ENCODE measurements around the gene ATP8A2. TPM values are rescaled to one million over a fixed set of nuclear protein-coding genes. Genes with fewer than 3 reads are reported as not detected.
"Not testable (repeated sequence)": the region's sequence is repeated elsewhere in the genome, so short reads cannot be mapped to it uniquely, and the experiment has no call there.

ATP8A2 gene
- total RNA-seq, 2 experiments from 2014 or later: 1.1 to 1.2 TPM

DNA sequence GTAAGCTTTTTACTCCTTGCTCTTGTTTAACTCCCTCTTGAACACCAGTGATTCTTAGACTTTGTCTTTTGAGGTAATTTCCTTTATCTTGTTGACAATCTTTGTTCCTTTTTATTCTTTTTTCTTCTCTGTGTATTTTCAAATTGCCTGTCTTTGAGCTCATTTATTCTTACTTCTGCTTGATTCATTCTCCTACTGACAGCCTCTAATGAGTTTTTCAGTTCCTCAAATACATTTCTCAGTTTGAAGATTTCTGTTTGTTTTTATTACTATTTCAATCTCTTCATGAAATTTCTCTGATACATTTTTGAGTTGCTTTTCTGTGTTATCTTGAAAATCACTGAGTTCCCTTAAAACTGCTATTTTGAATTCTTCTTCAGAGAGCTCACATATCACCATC lies 154.1 kb downstream of the ATP8A2 start:
- no peak overlapping the region for H3K4me3 Mint-ChIP-seq
- ChIA-PET CTCF (interaction anchor here (0.7 kb wide), 1 partner anchor 17 kb away, joined by 3 read pairs; no protein-coding TSS in a partner anchor), POLR2A (no interaction called here)
- no peaks in the 10 kb centered on the region for H3K36me3 Mint-ChIP-seq (ENCODE audit: low read depth)
- H3K4me1 Mint-ChIP-seq (ENCODE audit: low read depth): no peaks in the 10 kb centered on the region
- peaks cover 9% of the 10 kb centered on the region for H3K9me3 Mint-ChIP-seq (ENCODE audit: insufficient read depth)
- DNase-seq (no peak), ATAC-seq (no peak)
- no peak overlapping the region for H3K27ac Mint-ChIP-seq
- H3K27me3 Mint-ChIP-seq (ENCODE audit: low read depth): peaks cover 12% of the 10 kb centered on the region

DNA sequence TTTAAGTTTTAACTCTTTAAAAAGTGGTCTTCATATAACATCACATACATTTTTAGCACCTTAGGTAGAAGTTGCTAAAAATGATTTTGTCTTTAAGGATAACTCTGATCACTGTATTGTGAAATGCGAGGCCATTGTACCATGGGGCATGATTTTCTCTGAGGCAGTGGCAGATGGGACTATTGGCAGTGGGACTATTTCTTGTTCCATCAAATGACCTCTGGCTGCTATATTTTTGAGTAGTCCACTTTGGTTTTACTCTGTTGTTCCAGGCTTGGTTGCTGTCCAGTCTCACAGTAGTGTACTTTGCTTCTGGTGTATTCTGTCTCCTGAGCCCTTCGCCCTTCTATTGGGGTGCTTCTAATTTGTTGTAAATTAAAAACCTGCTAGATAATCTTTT lies 156.5 kb downstream of the ATP8A2 start:
- ChIA-PET CTCF (no interaction called here), POLR2A (no interaction called here)
- no peaks in the 10 kb centered on the region for H3K4me1 Mint-ChIP-seq (ENCODE audit: low read depth)
- peaks cover 9% of the 10 kb centered on the region for H3K9me3 Mint-ChIP-seq (ENCODE audit: insufficient read depth)
- no peak overlapping the region for H3K4me3 Mint-ChIP-seq
- DNase-seq (no peak), ATAC-seq (no peak)
- H3K27ac Mint-ChIP-seq: no peak overlapping the region
- H3K27me3 Mint-ChIP-seq (ENCODE audit: low read depth): peaks cover 12% of the 10 kb centered on the region
- no peaks in the 10 kb centered on the region for H3K36me3 Mint-ChIP-seq (ENCODE audit: low read depth)

DNA sequence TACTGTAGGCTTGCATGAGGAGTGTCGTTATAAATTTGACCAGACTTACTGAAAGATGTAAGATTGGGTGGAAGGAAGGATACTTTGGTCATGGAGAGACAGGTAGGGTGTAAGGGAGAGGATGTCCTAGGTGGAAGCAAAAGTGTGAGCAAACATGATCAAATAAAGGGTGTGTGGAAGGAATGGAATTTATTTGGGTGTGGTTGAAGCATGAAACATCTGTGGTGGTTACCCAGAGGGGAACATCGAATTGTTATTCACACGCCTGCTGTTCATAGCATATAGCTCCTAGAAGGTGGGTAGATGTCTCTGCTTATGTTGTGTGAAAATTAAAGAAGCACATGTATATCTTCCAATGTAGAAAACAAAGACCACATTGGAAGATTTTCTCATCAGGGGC lies 157.7 kb downstream of the ATP8A2 start:
- no peak overlapping the region for H3K4me3 Mint-ChIP-seq
- ATAC-seq (no peak), DNase-seq (no peak)
- ChIA-PET POLR2A (no interaction called here), CTCF (no interaction called here)
- peaks cover 9% of the 10 kb centered on the region for H3K9me3 Mint-ChIP-seq (ENCODE audit: insufficient read depth)
- no peaks in the 10 kb centered on the region for H3K4me1 Mint-ChIP-seq (ENCODE audit: low read depth)
- peaks cover 10% of the 10 kb centered on the region for H3K27me3 Mint-ChIP-seq (ENCODE audit: low read depth)
- H3K27ac Mint-ChIP-seq: no peak overlapping the region
- no peaks in the 10 kb centered on the region for H3K36me3 Mint-ChIP-seq (ENCODE audit: low read depth)

DNA sequence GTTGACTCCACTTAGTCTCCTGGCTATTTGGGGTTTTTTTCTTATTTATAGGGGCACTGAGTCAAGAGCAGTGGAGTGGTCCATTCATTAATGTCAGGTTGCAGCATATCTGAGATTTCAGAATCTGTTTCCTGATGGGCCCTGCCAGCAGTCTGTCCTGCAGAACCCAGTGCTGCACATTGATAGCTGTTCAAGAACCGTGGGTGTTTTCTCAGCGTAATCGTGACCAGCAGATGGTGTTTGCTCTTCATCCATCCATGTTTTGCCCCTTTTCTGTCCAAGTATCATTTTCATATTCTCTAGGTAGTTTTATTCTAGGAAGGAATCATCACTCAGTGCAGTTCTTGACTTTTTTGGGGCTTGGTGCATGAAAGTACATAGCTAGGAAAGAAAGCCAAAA lies 166.5 kb downstream of the ATP8A2 start:
- no peaks in the 10 kb centered on the region for H3K9me3 Mint-ChIP-seq (ENCODE audit: insufficient read depth)
- CTCF ChIA-PET: no interaction called here

DNA sequence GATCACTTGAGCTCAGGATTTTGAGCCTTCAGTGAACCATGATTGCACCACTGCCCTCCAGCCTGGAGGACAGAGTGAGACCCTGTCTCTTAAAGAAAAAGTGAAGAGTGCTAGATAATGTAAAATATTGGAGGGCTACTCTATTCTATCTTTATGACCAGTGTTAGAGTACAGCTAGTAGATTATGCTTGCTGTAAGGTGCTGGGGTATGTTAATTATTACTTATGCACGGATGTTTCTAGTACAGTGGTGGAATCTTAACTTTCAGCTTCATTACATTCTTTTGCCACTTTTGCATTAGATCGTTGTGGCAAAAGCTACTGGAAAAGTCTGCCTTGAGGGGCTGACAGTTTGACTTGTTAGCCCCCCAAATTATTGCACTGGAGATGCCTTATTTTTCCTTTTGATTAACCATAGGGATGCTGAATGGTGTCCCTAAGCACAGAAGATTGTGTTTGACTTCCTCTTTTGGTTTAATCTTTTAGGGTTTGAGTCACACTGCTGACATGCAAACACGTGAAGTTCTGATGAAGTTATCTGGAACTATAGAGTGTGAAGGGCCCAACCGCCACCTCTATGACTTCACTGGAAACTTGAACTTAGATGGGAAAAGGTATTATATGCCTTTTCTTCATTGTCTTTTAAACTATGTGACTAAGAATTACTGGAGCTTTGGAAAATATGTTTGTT lies 169.8 kb downstream of the ATP8A2 start:
- ATAC-seq (no peak), DNase-seq (no peak)
- no peak overlapping the region for H3K27ac Mint-ChIP-seq
- POLR2A ChIA-PET: no interaction called here
- H3K9me3 Mint-ChIP-seq (ENCODE audit: insufficient read depth): no peaks in the 10 kb centered on the region
- H3K4me1 Mint-ChIP-seq (ENCODE audit: low read depth): no peaks in the 10 kb centered on the region
- peaks cover 9% of the 10 kb centered on the region for H3K27me3 Mint-ChIP-seq (ENCODE audit: low read depth)
- H3K36me3 Mint-ChIP-seq (ENCODE audit: low read depth): no peaks in the 10 kb centered on the region
- CTCF ChIA-PET: no interaction called here
- H3K4me3 Mint-ChIP-seq: no peak overlapping the region

More for the DNA sequence above, 166.5 kb downstream of the ATP8A2 start:
- Mint-ChIP-seq H3K27me3 (ENCODE audit: low read depth) (peaks cover 4% of the 10 kb centered on the region), H3K36me3 (ENCODE audit: low read depth) (no peaks in the 10 kb centered on the region), H3K27ac (no peak overlapping the region), H3K4me3 (no peak overlapping the region), H3K4me1 (ENCODE audit: low read depth) (no peaks in the 10 kb centered on the region)
- no peak for DNase-seq
- POLR2A ChIA-PET: no interaction called here
- ATAC-seq: no peak

DNA sequence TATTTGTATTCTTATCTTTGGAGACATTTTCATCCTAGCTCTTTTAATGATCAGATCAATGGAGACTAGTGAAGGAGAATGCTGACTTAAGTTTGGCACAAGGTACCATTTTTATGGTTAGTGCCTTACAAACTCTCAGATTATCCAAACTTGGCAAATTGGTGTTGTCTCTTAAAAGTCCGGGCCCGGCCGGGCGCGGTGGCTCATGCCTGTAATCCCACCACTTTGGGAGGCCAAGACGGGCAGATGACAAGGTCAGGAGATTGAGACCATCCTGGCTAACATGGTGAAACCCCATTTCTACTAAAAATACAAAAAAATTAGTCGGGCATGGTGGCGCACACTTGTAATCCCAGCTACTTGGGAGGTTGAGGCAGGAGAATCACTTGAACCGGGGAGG lies 177.2 kb downstream of the ATP8A2 start:
- CTCF ChIA-PET: interaction anchor here (1.1 kb wide), 1 partner anchor 554 kb away, joined by 3 read pairs; no protein-coding TSS in a partner anchor
- H3K4me3 Mint-ChIP-seq; H3K36me3 Mint-ChIP-seq (ENCODE audit: low read depth); H3K27ac Mint-ChIP-seq; H3K9me3 Mint-ChIP-seq (ENCODE audit: insufficient read depth); H3K4me1 Mint-ChIP-seq (ENCODE audit: low read depth); DNase-seq; POLR2A ChIA-PET; ATAC-seq: not testable (repeated sequence)
- H3K27me3 Mint-ChIP-seq (ENCODE audit: low read depth): peaks cover 18% of the 10 kb centered on the region

DNA sequence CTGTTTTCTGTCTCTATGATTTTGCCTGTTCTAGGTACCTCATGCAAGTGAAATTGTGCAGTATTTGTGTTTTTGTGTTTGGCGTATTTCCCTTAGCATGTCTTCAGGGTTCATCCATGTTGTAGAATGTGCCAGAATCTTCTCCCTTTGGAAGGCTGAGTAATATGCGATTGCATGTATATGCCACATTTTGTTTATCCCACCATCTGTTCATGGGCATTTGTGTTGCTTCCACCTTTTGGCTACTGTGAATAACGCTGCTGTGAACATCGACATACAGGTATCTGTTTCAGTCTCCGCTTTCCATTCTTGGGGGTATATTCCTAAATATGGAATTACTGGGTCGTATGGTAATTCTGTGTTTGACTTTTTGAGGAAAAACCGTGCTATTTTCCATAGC lies 190.0 kb downstream of the ATP8A2 start:
- POLR2A ChIA-PET: no interaction called here

DNA sequence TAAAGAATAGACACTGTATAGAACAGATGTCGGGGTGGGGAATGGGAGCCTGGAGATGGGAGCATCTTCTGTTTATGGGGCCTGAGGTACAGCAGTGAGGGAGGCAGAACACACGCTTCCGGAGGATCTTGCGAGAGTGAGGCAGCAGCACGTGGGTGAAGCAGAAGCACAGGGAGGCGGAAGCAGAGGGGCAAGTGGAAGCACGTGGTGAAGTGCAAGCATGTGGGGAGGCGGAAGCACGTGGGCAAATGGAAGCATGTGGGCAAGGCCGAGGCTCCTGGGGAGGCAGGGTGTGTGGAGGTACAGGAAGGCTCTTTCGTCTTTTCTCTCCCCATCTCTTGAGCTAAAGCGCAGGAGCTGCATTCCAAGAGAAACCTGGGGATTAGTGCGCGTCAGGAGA lies 198.4 kb downstream of the ATP8A2 start:
- ChIA-PET POLR2A (no interaction called here), CTCF (interaction anchor here (0.9 kb wide), 1 partner anchor 10 kb away, joined by 4 read pairs; no protein-coding TSS in a partner anchor)
- Mint-ChIP-seq H3K36me3 (ENCODE audit: low read depth) (no peaks in the 10 kb centered on the region), H3K27me3 (ENCODE audit: low read depth) (peaks cover 31% of the 10 kb centered on the region), H3K4me3 (no peak overlapping the region), H3K27ac (no peak overlapping the region), H3K4me1 (ENCODE audit: low read depth) (no peaks in the 10 kb centered on the region), H3K9me3 (ENCODE audit: insufficient read depth) (no peaks in the 10 kb centered on the region)
- ATAC-seq: no peak
- DNase-seq: no peak

More for the DNA sequence above, 190.0 kb downstream of the ATP8A2 start:
- Mint-ChIP-seq H3K36me3 (ENCODE audit: low read depth) (no peaks in the 10 kb centered on the region), H3K4me1 (ENCODE audit: low read depth) (no peaks in the 10 kb centered on the region), H3K27ac (no peak overlapping the region), H3K9me3 (ENCODE audit: insufficient read depth) (no peaks in the 10 kb centered on the region), H3K27me3 (ENCODE audit: low read depth) (peaks cover 10% of the 10 kb centered on the region), H3K4me3 (no peak overlapping the region)
- CTCF ChIA-PET: no interaction called here
- no peak for ATAC-seq
- DNase-seq: no peak

DNA sequence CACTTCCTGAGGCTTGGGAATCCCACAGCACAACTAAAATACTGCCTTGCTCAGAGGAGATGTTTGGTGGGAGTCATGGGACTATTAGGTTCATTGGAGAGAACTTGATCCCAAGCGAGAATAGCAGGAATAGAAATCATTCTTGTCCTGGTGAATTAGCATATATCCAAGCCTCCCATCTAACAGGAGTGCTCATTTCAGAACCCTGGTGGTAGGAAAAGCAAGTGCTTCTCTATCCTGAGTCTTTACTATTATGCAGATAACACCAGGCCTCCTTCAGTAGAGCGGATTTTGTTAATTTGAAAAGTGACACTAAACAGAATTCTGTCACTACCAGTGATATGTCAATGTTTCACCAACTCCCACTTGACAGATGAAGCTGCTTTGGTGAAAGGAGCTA lies 199.5 kb downstream of the ATP8A2 start:
- POLR2A ChIA-PET: no interaction called here
- H3K4me3 Mint-ChIP-seq: no peak overlapping the region
- DNase-seq: no peak
- no peaks in the 10 kb centered on the region for H3K36me3 Mint-ChIP-seq (ENCODE audit: low read depth)
- H3K9me3 Mint-ChIP-seq (ENCODE audit: insufficient read depth): no peaks in the 10 kb centered on the region
- H3K27me3 Mint-ChIP-seq (ENCODE audit: low read depth): peaks cover 34% of the 10 kb centered on the region
- ATAC-seq: no peak
- CTCF ChIA-PET: no interaction called here
- H3K4me1 Mint-ChIP-seq (ENCODE audit: low read depth): peaks cover 2% of the 10 kb centered on the region
- no peak overlapping the region for H3K27ac Mint-ChIP-seq

DNA sequence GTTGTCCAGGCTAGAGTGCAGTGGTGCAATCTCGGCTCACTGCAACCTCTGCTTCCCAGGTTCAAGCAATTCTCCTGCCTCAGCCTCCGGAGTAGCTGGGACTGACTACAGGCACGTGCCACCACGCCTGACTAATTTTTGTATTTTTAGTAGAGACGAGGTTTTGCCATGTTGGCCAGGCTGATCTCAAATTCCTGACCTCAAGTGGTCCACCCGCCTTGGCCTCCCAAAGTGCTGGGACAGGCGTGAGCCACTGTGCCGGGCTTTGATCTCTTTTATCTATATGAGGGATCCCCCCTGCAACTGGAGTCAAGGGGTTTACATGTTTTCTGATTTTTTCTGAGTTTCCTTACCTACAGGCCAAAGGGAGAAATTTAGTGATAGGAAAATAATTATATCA lies 200.4 kb downstream of the ATP8A2 start:
- CTCF ChIA-PET; H3K27ac Mint-ChIP-seq; H3K9me3 Mint-ChIP-seq (ENCODE audit: insufficient read depth); DNase-seq; POLR2A ChIA-PET; H3K4me1 Mint-ChIP-seq (ENCODE audit: low read depth); H3K36me3 Mint-ChIP-seq (ENCODE audit: low read depth); ATAC-seq; H3K4me3 Mint-ChIP-seq: not testable (repeated sequence)
- H3K27me3 Mint-ChIP-seq (ENCODE audit: low read depth): peaks cover 37% of the 10 kb centered on the region

DNA sequence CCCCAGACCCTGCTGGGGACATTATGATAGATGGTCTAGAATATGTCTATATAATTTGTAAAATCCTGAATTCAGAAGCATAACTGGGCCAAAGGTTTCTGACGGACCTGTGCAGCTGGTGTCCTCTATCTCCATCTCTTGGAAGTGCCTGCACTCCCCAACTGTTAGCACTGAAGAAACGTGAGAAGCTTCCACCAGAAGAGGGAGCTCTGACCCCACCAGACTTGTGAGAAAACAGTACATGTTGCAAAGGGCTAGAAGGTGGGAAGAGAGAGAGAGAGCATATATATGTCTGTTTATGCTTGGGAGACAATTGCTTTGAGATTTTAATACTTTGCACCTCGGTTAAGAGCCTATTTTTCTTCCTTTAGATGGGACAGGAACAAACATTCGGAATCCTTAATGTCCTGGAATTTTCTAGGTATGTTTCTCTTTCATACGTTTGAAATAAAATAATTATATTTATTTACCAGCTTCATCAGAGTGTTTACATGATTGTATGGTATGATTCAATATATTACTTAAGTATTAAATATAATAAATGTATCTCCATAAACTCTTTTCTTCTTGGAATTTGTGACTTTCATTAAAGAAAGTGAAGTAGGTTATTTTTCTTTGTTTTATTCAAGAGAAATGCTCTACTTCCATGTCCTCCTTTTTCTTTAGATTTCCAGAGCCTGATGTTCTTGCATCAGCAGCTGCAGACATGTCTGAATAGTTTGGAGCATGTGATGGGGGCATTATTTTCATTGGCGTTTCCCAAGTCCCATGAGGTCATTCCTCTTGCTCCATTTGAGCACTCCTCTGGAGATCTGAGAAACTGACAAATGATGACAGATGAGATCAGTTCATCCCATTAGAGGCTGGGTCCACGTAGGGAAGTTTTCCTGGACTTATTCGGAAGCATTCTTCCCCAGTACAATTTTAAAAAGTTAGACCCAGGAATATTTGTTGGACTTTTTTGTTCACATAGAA lies 202.9 kb downstream of the ATP8A2 start:
- H3K9me3 Mint-ChIP-seq (ENCODE audit: insufficient read depth): no peaks in the 10 kb centered on the region
- DNase-seq (peak; percentile 83), ATAC-seq (peak; percentile 78)
- H3K27ac Mint-ChIP-seq: no peak overlapping the region
- ChIA-PET CTCF (interaction anchor here (0.7 to 1.8 kb wide), 17 partner anchors 9 to 1124 kb away, joined by 3 to 20 read pairs (median 4); no protein-coding TSS in a partner anchor), POLR2A (no interaction called here)
- H3K27me3 Mint-ChIP-seq (ENCODE audit: low read depth): peaks cover 24% of the 10 kb centered on the region
- H3K36me3 Mint-ChIP-seq (ENCODE audit: low read depth): no peaks in the 10 kb centered on the region
- H3K4me1 Mint-ChIP-seq (ENCODE audit: low read depth): peaks cover 2% of the 10 kb centered on the region
- no peak overlapping the region for H3K4me3 Mint-ChIP-seq

DNA sequence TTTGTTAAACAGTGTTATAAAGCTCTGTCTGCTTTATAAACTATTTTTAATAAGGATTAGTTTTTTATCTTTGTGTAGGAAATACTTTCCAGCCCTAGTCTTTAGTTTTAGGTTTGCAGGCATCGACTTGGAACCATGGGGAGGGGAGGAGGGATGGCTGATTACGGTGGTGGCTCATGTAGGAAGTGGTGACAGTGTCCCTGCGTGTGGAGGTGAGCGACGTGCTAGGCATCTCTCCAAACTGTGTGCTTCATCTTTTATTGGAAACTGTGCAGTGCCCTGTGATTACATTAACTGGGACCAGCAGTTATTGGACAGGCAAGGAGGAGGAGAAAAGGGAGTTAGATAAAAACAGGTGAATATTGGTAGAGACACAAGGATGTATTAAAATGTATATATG lies 203.8 kb downstream of the ATP8A2 start:
- no peak for DNase-seq
- H3K27ac Mint-ChIP-seq: no peak overlapping the region
- ChIA-PET CTCF (interaction anchor here (1.0 to 1.8 kb wide), 4 partner anchors 8 to 496 kb away, joined by 3 to 20 read pairs (median 11); no protein-coding TSS in a partner anchor), POLR2A (no interaction called here)
- no peak overlapping the region for H3K4me3 Mint-ChIP-seq
- peaks cover 2% of the 10 kb centered on the region for H3K4me1 Mint-ChIP-seq (ENCODE audit: low read depth)
- H3K27me3 Mint-ChIP-seq (ENCODE audit: low read depth): peaks cover 20% of the 10 kb centered on the region
- no peaks in the 10 kb centered on the region for H3K9me3 Mint-ChIP-seq (ENCODE audit: insufficient read depth)
- H3K36me3 Mint-ChIP-seq (ENCODE audit: low read depth): no peaks in the 10 kb centered on the region
- no peak for ATAC-seq

All from activated CD8-positive, alpha-beta T cell treated with anti-CD3 and anti-CD28 coated beads, Interleukin-2, amount 10 ng/mL, durations not matched to agents 7 days and 5 days (primary cell).